Heart left ventricle (tissue), 13 donors: ENCODE measurements around the gene KTN1.

Experiments used
- POLR2A ChIP-seq, 2 donors: fragments of 450-650 bp; IDR thresholded peaks; one replicate each; pipeline ENCODE4 v1.6.1; 2017; ENCODE audit warnings: antibody characterized with exemption in 2 of 2, mild to moderate bottlenecking in 2 of 2, moderate library complexity in 2 of 2
- TF ChIP-seq, protein P1 (sequence below), 12 donors: fragments of 200-600 bp; sonication (generic) in 4 of 12; IDR thresholded peaks; one replicate each; pipeline versions ENCODE4 v1.5.0 to v1.8.0; 2018 to 2022; ENCODE audit warnings: antibody characterized with exemption in 12 of 12, mild to moderate bottlenecking in 5 of 12
- donor health status: ischemic (EF 13 %, LVEDD 7.1; RV severe dilation, severe dysfunction).
- donor health status: DM: no; HTN: yes; CAD: no.
- donor health status: DM: no; HTN: no; CAD: no.
- donor health status: ischemic (EF 25% LVEDD 6.9; RV normal size, moderate dysfunction).
- donor health status: ischemic (EF 25% LVEDD 5.7; RV mildly dilated, moderate dysfunction).
- donor health status: ischemic (EF 35%, LVEDD 5.7; RV mildly dilated, moderate dysfunction).
- donor health status: nonischemic (EF 11% LVEDD 7.7; RV severe dilation, severe dysfunction).
- donor health status: DM: yes; HTN: yes; CAD: no.
- donor health status: PGD.
- donor health status: ischemic (EF 29% LVEDD 5.4; RV normal size, mild dysfunction).
- donor health status: nonischemic (EF 23%, LVEDD 6.1; RV moderate dilation, normal function).

DNA sequence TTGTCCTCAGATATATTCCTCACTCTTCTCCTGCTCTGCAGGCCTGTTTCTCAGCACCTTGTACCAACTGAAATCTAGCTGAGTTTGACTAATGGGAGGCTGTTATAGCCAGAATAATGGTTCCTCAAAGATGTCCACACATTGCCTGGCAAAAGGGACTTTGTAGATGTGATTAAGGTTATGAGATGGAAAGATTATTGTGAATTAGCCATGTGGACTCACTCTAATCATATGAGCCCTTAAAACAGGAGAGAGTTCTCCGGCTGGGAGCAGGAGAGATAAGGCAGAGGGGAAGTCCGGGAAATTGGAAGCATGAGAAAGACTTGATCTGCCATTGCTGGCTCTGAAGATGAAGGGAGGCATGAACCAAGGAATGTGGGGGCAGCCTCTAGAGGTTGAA, 40.0 kb upstream of the KTN1 start:
- TF ChIP-seq, protein P1, sequence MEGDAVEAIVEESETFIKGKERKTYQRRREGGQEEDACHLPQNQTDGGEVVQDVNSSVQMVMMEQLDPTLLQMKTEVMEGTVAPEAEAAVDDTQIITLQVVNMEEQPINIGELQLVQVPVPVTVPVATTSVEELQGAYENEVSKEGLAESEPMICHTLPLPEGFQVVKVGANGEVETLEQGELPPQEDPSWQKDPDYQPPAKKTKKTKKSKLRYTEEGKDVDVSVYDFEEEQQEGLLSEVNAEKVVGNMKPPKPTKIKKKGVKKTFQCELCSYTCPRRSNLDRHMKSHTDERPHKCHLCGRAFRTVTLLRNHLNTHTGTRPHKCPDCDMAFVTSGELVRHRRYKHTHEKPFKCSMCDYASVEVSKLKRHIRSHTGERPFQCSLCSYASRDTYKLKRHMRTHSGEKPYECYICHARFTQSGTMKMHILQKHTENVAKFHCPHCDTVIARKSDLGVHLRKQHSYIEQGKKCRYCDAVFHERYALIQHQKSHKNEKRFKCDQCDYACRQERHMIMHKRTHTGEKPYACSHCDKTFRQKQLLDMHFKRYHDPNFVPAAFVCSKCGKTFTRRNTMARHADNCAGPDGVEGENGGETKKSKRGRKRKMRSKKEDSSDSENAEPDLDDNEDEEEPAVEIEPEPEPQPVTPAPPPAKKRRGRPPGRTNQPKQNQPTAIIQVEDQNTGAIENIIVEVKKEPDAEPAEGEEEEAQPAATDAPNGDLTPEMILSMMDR (IDR thresholded peaks at IDR 0.05): no peak
- TF ChIP-seq POLR2A (IDR thresholded peaks at IDR 0.05): no peak
